Astrocyte of the cerebellum (primary cell): ENCODE results near the gene ZP3.
"Not testable (repeated sequence)": the region's sequence is repeated elsewhere in the genome, so short reads cannot be mapped to it uniquely, and the experiment has no call there.

ENCODE experiments used
- DNase-seq: peaks from one replicate; pipeline ENCODE4 v3.0.0-alpha.2; 2011; ENCODE audit warnings: low read depth
- H3K4me3 ChIP-seq: 2 replicates; pipeline ENCODE4 v1.5.1; 2011; ENCODE audit warnings: mild to moderate bottlenecking, low read depth, low read length, moderate library complexity
- in situ Hi-C: cut with HindIII; loops from 2 replicates; pipeline ENCODE4 v1.10.0; 2017; ENCODE audit warnings: low sequenced_read_pairs
- TF ChIP-seq, protein P1 (sequence below): IDR thresholded peaks from 2 replicates; pipeline ENCODE4 v1.5.1; 2012; ENCODE audit warnings: low read length, low read depth, moderate library complexity, mild to moderate bottlenecking; ENCODE audit errors: missing control alignments

Gene ZP3

DNA sequence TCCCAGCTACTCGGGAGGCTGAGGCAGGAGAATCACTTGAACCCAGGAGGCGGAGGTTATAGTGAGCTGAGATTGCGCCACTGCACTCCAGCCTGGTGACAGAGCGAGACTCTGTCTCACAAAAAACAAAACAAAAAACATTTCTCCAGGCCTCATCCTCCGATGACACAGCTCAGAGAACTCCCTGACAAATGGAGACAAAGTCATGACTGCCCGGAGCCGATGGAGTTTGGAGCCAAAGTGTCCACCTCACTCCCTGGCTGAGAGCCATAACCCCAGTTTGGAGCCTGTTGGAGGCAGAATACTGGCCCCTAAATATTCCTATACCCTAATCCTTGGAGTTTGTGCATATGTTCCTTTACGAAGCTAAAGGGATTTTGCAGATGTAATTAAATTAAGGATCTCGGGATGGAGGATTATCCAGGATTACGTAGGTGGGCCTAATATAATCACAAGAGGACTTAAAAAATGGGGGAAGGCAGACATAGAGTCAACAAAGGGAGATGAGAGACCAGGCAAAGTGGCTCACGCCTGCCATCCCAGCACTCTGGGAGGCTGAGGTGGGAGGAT lies 38.0 kb upstream of the ZP3 start:
- no peak for DNase-seq
- in situ Hi-C loops: no loop called here
- H3K4me3 ChIP-seq: no peak overlapping the region
- TF ChIP-seq, protein P1, sequence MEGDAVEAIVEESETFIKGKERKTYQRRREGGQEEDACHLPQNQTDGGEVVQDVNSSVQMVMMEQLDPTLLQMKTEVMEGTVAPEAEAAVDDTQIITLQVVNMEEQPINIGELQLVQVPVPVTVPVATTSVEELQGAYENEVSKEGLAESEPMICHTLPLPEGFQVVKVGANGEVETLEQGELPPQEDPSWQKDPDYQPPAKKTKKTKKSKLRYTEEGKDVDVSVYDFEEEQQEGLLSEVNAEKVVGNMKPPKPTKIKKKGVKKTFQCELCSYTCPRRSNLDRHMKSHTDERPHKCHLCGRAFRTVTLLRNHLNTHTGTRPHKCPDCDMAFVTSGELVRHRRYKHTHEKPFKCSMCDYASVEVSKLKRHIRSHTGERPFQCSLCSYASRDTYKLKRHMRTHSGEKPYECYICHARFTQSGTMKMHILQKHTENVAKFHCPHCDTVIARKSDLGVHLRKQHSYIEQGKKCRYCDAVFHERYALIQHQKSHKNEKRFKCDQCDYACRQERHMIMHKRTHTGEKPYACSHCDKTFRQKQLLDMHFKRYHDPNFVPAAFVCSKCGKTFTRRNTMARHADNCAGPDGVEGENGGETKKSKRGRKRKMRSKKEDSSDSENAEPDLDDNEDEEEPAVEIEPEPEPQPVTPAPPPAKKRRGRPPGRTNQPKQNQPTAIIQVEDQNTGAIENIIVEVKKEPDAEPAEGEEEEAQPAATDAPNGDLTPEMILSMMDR: no peak

- H3K4me3 ChIP-seq, DNase-seq, in situ Hi-C loops: not testable (repeated sequence)
Observed at GRCh38 chr7:76387789-76388188, 37.0 kb upstream of the ZP3 start.

DNA sequence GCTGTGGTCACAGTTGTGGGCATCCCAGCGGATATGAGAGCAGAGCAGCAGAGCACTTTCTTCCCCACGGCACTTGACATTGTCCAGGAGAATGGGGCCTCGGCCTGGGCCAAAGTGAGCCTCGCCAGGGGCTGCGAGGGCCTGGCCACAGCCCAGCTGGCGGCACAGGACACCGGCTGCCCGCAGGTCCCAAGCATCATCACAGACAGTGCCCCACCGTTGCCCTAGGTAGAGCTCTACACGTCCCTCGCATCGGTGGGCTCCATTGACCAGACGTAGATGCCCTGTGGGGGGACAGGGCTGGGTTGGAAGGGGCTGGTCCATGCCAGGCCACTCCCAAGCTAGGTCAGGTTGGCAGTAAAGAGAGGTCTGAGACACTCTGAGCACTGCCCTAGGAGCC lies 34.7 kb upstream of the ZP3 start:
- DNase-seq: no peak
- in situ Hi-C loops: no loop called here
- TF ChIP-seq, protein P1: no peak
- H3K4me3 ChIP-seq: no peak overlapping the region

- in situ Hi-C loops: no loop called here
- TF ChIP-seq, protein P1: no peak
- no peak for DNase-seq
- peak overlapping the region; percentile 51 for H3K4me3 ChIP-seq
Observed at GRCh38 chr7:76392531-76393115, 32.1 kb upstream of the ZP3 start.

GRCh38 chr7:76393116-76394031 lies 31.4 kb upstream of the ZP3 start:
- no peak for DNase-seq
- peak overlapping the region; percentile 51 for H3K4me3 ChIP-seq
- TF ChIP-seq, protein P1: no peak
- in situ Hi-C loops: no loop called here

- no peak for DNase-seq
- H3K4me3 ChIP-seq: no peak overlapping the region
- TF ChIP-seq, protein P1: no peak
- in situ Hi-C loops: no loop called here
Observed at GRCh38 chr7:76394957-76395356, 29.8 kb upstream of the ZP3 start.

- in situ Hi-C loops, DNase-seq, H3K4me3 ChIP-seq: not testable (repeated sequence)
Observed at GRCh38 chr7:76395605-76395964, 29.2 kb upstream of the ZP3 start.
